WTC11 (cell line): ENCODE results near the gene B3GLCT.

Source experiments
- ATF1 ChIP-seq: sonication (generic); formaldehyde crosslinking; IDR thresholded peaks from 2 replicates; pipeline ENCODE4 v1.8.1; 2023; ENCODE audit warnings: mild to moderate bottlenecking, moderate library complexity, missing genetic modification reagents
- ELF4 ChIP-seq: sonication (generic); formaldehyde crosslinking; IDR thresholded peaks from 2 replicates; pipeline ENCODE4 v1.8.1; 2022; ENCODE audit warnings: low read depth, mild to moderate bottlenecking, moderate library complexity, missing genetic modification reagents
- FOXP1 ChIP-seq: sonication (generic); formaldehyde crosslinking; IDR thresholded peaks from 2 replicates; pipeline ENCODE4 v1.8.0; 2022; ENCODE audit warnings: missing genetic modification reagents, mild to moderate bottlenecking, moderate library complexity, borderline replicate concordance
- JUN ChIP-seq: sonication (generic); formaldehyde crosslinking; IDR thresholded peaks from 2 replicates; pipeline ENCODE4 v1.8.0; 2023; ENCODE audit warnings: mild to moderate bottlenecking, missing genetic modification reagents
- TEAD4 ChIP-seq: sonication (generic); formaldehyde crosslinking; IDR thresholded peaks from 2 replicates; pipeline ENCODE4 v1.8.0; 2022; ENCODE audit warnings: mild to moderate bottlenecking, missing genetic modification reagents
- ZNF219 ChIP-seq: sonication (generic); formaldehyde crosslinking; IDR thresholded peaks from 2 replicates; pipeline ENCODE4 v1.8.0; 2023; ENCODE audit warnings: missing genetic modification reagents, mild to moderate bottlenecking, borderline replicate concordance
- TF ChIP-seq, protein P1 (sequence below): sonication (generic); formaldehyde crosslinking; conservative IDR thresholded peaks from 2 replicates; pipeline ENCODE4 v1.8.1; 2022; ENCODE audit warnings: mild to moderate bottlenecking, missing genetic modification reagents
- TF ChIP-seq, protein P2 (sequence below): fragments of 200-600 bp; IDR thresholded peaks from 2 replicates; pipeline ENCODE4 v1.8.0; 2022; ENCODE audit warnings: antibody characterized with exemption
- TF ChIP-seq, protein P3 (sequence below): sonication (generic); formaldehyde crosslinking; IDR thresholded peaks from 2 replicates; pipeline ENCODE4 v1.8.1; 2023; ENCODE audit warnings: mild to moderate bottlenecking, missing genetic modification reagents, moderate library complexity
- TF ChIP-seq, protein P4 (sequence below): fragments of 250-450 bp; sonication (Bioruptor Pico); conservative IDR thresholded peaks from 2 replicates; pipeline ENCODE4 v1.9.0; 2021; ENCODE audit warnings: mild to moderate bottlenecking
- TF ChIP-seq, protein P5 (sequence below): sonication (generic); formaldehyde crosslinking; IDR thresholded peaks from 2 replicates; pipeline ENCODE4 v1.8.0; 2022; ENCODE audit warnings: mild to moderate bottlenecking, missing genetic modification reagents

DNA sequence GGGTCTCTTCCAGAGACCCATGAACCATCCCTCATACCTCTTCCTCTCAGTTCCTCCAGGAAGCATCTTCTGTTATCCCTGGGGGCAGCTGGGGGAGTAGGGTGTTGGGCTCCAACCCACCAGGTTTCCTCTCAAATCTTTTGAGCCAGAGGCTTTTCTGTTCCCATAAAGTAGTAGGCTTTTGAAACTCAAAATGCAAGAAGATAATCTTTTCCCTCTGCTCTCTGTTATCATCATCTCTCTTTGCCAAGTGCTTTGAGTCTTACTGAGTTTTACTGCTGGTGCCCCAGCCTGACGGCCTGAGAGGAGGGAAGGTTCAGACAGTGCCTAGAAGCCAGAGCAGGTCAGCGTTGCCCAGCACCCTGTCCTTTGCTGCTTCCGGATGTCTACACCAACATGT lies 157.2 kb downstream of the B3GLCT start:
- TF ChIP-seq ELF4 = no peak
- TF ChIP-seq TEAD4 = no peak
- TF ChIP-seq JUN = no peak
- no peak for TF ChIP-seq FOXP1
- TF ChIP-seq, protein P1, sequence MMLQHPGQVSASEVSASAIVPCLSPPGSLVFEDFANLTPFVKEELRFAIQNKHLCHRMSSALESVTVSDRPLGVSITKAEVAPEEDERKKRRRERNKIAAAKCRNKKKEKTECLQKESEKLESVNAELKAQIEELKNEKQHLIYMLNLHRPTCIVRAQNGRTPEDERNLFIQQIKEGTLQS (CRISPR knock-in tag) = no peak
- TF ChIP-seq ATF1 (CRISPR knock-in tag) = no peak
- TF ChIP-seq, protein P2, sequence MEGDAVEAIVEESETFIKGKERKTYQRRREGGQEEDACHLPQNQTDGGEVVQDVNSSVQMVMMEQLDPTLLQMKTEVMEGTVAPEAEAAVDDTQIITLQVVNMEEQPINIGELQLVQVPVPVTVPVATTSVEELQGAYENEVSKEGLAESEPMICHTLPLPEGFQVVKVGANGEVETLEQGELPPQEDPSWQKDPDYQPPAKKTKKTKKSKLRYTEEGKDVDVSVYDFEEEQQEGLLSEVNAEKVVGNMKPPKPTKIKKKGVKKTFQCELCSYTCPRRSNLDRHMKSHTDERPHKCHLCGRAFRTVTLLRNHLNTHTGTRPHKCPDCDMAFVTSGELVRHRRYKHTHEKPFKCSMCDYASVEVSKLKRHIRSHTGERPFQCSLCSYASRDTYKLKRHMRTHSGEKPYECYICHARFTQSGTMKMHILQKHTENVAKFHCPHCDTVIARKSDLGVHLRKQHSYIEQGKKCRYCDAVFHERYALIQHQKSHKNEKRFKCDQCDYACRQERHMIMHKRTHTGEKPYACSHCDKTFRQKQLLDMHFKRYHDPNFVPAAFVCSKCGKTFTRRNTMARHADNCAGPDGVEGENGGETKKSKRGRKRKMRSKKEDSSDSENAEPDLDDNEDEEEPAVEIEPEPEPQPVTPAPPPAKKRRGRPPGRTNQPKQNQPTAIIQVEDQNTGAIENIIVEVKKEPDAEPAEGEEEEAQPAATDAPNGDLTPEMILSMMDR = no peak
- TF ChIP-seq, protein P3, sequence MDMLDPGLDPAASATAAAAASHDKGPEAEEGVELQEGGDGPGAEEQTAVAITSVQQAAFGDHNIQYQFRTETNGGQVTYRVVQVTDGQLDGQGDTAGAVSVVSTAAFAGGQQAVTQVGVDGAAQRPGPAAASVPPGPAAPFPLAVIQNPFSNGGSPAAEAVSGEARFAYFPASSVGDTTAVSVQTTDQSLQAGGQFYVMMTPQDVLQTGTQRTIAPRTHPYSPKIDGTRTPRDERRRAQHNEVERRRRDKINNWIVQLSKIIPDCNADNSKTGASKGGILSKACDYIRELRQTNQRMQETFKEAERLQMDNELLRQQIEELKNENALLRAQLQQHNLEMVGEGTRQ (CRISPR knock-in tag) = no peak
- TF ChIP-seq, protein P4, sequence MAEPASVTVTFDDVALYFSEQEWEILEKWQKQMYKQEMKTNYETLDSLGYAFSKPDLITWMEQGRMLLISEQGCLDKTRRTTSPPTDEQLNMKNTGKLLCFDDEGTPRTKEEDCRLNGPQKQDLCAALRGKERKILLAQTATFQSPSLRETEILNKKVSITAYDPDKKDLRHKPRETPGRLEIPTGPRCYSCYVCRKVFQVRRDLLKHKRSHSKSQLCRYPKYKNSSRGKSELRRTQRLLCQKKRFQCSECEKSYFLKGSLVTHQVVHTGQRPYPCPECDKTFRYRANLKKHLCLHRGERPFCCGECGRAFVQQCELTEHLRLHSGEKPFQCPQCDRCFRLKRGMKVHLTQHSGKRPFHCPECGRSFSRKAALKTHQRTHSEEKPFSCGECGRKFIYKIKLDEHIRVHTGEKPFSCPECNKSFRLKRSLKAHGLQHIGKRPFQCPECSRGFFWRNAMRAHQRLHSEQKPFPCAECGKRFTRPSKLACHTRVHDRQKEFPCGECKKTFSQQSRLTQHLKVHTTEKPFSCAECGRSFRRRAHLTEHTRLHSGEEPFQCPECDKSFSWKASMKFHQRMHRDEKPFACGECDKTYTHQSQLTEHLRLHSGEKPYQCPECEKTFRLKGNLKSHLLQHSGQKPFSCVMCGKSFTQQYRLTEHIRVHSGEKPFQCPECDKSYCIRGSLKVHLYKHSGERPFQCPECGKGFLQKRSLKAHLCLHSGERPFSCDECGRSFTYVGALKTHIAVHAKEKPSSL (CRISPR knock-in tag) = no peak
- TF ChIP-seq ZNF219 (CRISPR knock-in tag) = no peak
- TF ChIP-seq, protein P5, sequence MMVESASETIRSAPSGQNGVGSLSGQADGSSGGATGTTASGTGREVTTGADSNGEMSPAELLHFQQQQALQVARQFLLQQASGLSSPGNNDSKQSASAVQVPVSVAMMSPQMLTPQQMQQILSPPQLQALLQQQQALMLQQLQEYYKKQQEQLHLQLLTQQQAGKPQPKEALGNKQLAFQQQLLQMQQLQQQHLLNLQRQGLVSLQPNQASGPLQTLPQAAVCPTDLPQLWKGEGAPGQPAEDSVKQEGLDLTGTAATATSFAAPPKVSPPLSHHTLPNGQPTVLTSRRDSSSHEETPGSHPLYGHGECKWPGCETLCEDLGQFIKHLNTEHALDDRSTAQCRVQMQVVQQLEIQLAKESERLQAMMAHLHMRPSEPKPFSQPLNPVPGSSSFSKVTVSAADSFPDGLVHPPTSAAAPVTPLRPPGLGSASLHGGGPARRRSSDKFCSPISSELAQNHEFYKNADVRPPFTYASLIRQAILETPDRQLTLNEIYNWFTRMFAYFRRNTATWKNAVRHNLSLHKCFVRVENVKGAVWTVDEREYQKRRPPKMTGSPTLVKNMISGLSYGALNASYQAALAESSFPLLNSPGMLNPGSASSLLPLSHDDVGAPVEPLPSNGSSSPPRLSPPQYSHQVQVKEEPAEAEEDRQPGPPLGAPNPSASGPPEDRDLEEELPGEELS = no peak
